Measurements from ENCODE around the gene GZMM. TPM values are rescaled to one million over a fixed set of nuclear protein-coding genes. Genes with fewer than 3 reads are reported as not detected.

GZMM gene
- total and polyA plus RNA-seq, 3 donors from 2014 or later = 0.31 to 2.2 (median 1.4) TPM

DNA sequence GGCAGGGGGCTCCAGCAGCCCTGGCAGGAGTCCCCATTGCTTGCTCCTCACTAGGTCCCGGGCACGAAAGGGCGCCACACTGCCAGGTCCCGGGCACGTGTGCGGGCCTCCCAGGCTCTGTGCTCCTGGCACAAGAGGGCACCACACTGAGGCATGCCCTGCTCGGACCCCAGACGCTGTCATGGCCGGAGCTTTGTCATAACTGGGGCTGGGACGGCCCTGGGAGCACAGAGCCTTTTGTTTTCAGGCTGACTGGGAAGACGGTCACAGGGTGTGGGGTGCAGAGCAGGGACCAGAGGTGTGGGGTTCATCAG, 35.9 kb downstream of the GZMM start:
- DNase-seq = no peak
- Histone ChIP-seq H3K4me1 (peaks cover 29% of the 10 kb centered on the region), H3K4me3 (no peak overlapping the region), H3K27me3 (no peaks in the 10 kb centered on the region), H3K27ac (no peak overlapping the region), H3K36me3 (ENCODE audit: low read depth, missing control alignments) (no peaks in the 10 kb centered on the region), H3K9me3 (no peaks in the 10 kb centered on the region)
- no peak for TF ChIP-seq CTCF (IDR thresholded peaks at IDR 0.05)
- 95% methylated on average over 8 of the region's 11 CpGs; no CpG with 5 or more reads in 1 of the 2 donors for WGBS, 2 donors
- intact Hi-C loops (cut with DNase I; ENCODE audit: low total_unique reads) = no loop called here

GRCh38 chr19:580274-580835, 36.5 kb downstream of the GZMM start:
- peaks cover 24% of the 10 kb centered on the region for H3K4me1 ChIP-seq
- no peak for TF ChIP-seq CTCF (IDR thresholded peaks at IDR 0.05)
- H3K27ac ChIP-seq = no peak overlapping the region

DNA sequence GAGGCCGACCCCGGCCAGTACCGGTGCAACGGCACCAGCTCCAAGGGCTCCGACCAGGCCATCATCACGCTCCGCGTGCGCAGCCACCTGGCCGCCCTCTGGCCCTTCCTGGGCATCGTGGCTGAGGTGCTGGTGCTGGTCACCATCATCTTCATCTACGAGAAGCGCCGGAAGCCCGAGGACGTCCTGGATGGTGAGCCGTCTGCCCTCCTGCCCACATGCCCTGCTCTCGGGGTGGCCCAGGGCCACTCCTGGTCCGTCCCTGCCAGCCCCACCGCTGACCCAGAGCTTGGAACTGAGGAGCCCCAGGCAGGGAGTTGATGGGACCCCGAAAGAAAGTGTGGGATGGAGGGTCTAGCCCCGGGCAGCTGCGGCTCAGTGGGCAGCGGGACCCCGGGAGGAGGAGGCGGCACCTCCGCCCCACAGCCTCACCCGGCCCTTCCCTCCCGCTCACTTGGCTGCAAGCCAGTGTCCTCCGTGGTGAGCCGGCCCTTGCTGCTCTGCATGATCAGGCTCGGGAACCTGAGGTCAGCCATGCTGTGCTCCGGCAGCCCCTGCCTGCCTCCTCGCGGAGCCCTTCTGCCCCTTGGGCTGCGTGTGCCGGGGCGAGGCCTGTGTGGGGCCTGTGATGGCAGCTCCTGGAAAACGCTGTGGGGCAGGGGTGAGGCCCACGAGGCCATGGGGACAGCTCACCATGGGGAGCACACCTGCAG, 37.7 kb downstream of the GZMM start:
- DNase-seq = no peak

More at GRCh38 chr19:580274-580835, 36.5 kb downstream of the GZMM start:
- Histone ChIP-seq H3K9me3 (no peaks in the 10 kb centered on the region), H3K27me3 (no peaks in the 10 kb centered on the region), H3K4me3 (no peak overlapping the region), H3K36me3 (ENCODE audit: low read depth, missing control alignments) (no peaks in the 10 kb centered on the region)
- intact Hi-C loops (cut with DNase I; ENCODE audit: low total_unique reads) = no loop called here
- WGBS, 2 donors = 93% methylated on average over 2 to 21 of the region's 22 CpGs
- DNase-seq = no peak

GRCh38 chr19:582497-583197, 38.8 kb downstream of the GZMM start:
- H3K9me3 ChIP-seq = no peaks in the 10 kb centered on the region
- H3K27ac ChIP-seq = no peak overlapping the region
- no peaks in the 10 kb centered on the region for H3K27me3 ChIP-seq
- no peak overlapping the region for H3K4me3 ChIP-seq
- DNase-seq = no peak
- H3K36me3 ChIP-seq (ENCODE audit: low read depth, missing control alignments) = no peaks in the 10 kb centered on the region
- no peak for TF ChIP-seq CTCF (IDR thresholded peaks at IDR 0.05)
- TF ChIP-seq POLR2A (IDR thresholded peaks at IDR 0.05) = no peak
- peaks cover 4% of the 10 kb centered on the region for H3K4me1 ChIP-seq
- intact Hi-C loops (cut with DNase I; ENCODE audit: low total_unique reads) = no loop called here
- WGBS, 2 donors = 90 to 91% methylated on average over 30 to 31 of the region's 31 CpGs

More for the DNA sequence above, 37.7 kb downstream of the GZMM start:
- Histone ChIP-seq H3K36me3 (ENCODE audit: low read depth, missing control alignments) (no peaks in the 10 kb centered on the region), H3K4me1 (peaks cover 12% of the 10 kb centered on the region), H3K9me3 (no peaks in the 10 kb centered on the region), H3K27ac (no peak overlapping the region), H3K27me3 (no peaks in the 10 kb centered on the region), H3K4me3 (no peak overlapping the region)
- TF ChIP-seq POLR2A (IDR thresholded peaks at IDR 0.05) = no peak
- no peak for TF ChIP-seq CTCF (IDR thresholded peaks at IDR 0.05)
- intact Hi-C loops (cut with DNase I; ENCODE audit: low total_unique reads) = no loop called here
- 85 to 90% methylated on average over 17 to 33 of the region's 40 CpGs for WGBS, 2 donors
